ENCODE measurements around the gene KAZN.

The KAZN gene

DNA sequence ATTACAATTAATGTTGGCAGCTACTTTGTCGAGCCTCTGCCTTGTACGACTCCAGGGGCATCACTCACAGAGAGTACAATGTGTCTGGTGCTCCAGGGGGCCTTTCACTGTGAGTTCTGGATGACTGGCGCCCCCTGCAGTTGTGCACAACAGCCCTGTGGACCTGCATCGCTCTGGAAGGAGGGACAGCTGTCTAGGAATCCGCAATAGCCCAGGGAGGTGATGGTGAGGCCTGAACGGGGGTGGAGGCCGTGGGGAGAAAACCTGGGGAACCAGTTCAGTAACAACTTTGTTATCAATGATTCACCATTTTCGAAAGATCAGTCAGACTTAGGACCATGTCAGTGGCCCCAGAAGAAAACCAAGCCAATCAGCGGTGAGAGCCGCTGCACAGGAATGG is 189.1 kb downstream of the KAZN start:
- Mint-ChIP-seq H3K27ac (no peak overlapping the region), H3K36me3 (ENCODE audit: low read depth) (no peaks in the 10 kb centered on the region), H3K27me3 (no peaks in the 10 kb centered on the region), H3K4me1 (ENCODE audit: low read depth) (no peaks in the 10 kb centered on the region), H3K9me3 (no peaks in the 10 kb centered on the region), H3K4me3 (no peak overlapping the region)
- intact Hi-C loops (cut with micrococcal nuclease) = no loop called here

- H3K27ac Mint-ChIP-seq = no peak overlapping the region
- no peaks in the 10 kb centered on the region for H3K27me3 Mint-ChIP-seq
- H3K36me3 Mint-ChIP-seq (ENCODE audit: low read depth) = no peaks in the 10 kb centered on the region
- H3K9me3 Mint-ChIP-seq = no peaks in the 10 kb centered on the region
- no peak overlapping the region for H3K4me3 Mint-ChIP-seq
- H3K4me1 Mint-ChIP-seq (ENCODE audit: low read depth) = no peaks in the 10 kb centered on the region
- intact Hi-C loops (cut with micrococcal nuclease) = no loop called here
Measured at GRCh38 chr1:14788080-14788479, 189.6 kb downstream of the KAZN start.

DNA sequence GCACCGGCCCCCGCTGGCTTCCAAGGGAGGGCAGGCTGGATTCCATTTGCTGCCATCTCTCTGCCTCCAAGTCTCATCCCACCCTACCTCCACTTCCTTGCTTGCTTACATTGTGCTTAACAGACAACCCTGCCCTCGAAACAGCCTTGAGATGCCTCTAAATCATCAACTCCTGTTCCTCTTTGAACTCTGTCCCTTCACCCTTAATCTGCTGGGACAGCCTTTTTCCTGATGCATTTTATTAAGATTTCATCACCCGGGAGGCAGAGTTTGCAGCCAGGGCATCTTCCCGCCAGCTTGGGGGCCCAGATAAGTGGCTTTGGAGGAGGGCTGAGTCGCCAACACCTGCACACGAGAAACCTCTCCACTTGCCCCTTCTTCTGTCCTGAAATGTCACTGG is 192.5 kb downstream of the KAZN start:
- Mint-ChIP-seq H3K9me3 (no peaks in the 10 kb centered on the region), H3K27me3 (no peaks in the 10 kb centered on the region), H3K27ac (no peak overlapping the region), H3K4me3 (no peak overlapping the region), H3K36me3 (ENCODE audit: low read depth) (no peaks in the 10 kb centered on the region), H3K4me1 (ENCODE audit: low read depth) (no peaks in the 10 kb centered on the region)
- intact Hi-C loops (cut with micrococcal nuclease) = no loop called here

DNA sequence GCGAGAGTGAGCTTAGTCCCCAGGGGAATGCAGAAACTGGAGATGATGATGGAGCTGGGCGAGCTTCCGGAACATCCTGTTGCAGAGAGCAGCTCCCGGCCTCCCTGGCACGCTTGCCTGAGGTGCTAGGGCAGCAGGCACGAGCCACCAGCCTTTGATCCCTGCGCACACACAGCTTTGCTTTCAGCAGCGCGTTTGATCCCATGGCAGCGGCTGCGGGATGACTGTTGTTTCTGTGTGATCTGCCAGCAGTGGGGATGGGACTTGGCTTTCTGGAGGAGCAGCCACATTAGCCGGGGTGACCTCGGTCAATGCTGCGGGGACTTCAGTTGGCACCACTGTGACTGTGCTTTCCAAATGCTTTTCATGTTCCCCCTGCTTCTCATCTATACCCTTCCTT is 193.2 kb downstream of the KAZN start:
- no peaks in the 10 kb centered on the region for H3K4me1 Mint-ChIP-seq (ENCODE audit: low read depth)
- H3K9me3 Mint-ChIP-seq = no peaks in the 10 kb centered on the region
- no peak overlapping the region for H3K4me3 Mint-ChIP-seq
- H3K36me3 Mint-ChIP-seq (ENCODE audit: low read depth) = no peaks in the 10 kb centered on the region
- H3K27ac Mint-ChIP-seq = no peak overlapping the region
- no peaks in the 10 kb centered on the region for H3K27me3 Mint-ChIP-seq
- intact Hi-C loops (cut with micrococcal nuclease) = no loop called here

GRCh38 chr1:14794136-14794768 is 195.8 kb downstream of the KAZN start:
- H3K4me1 Mint-ChIP-seq (ENCODE audit: low read depth) = no peaks in the 10 kb centered on the region
- H3K27me3 Mint-ChIP-seq = no peaks in the 10 kb centered on the region
- H3K27ac Mint-ChIP-seq = no peak overlapping the region
- intact Hi-C loops (cut with micrococcal nuclease) = no loop called here
- no peaks in the 10 kb centered on the region for H3K36me3 Mint-ChIP-seq (ENCODE audit: low read depth)
- H3K9me3 Mint-ChIP-seq = no peaks in the 10 kb centered on the region
- H3K4me3 Mint-ChIP-seq = no peak overlapping the region

DNA sequence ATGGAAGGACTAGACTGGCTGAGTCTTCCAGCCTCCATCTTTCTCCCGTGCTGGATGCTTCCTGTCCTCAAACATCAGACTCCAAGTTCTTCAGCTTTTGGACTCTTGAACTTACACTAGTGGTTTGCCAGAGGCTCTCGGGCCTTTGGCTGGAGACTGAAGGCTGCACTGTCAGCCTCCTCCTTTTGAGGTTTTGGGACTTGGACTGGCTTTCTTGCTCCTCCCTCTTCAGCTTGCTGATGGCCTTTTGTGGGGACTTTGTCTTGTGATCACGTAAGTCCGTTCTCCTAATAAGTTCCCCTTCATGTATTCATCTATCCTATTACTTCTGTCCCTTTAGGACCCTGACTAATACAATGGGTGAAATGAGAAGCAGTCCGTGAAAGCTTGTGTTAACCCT is 196.4 kb downstream of the KAZN start:
- H3K27ac Mint-ChIP-seq = no peak overlapping the region
- no peaks in the 10 kb centered on the region for H3K4me1 Mint-ChIP-seq (ENCODE audit: low read depth)
- no peaks in the 10 kb centered on the region for H3K9me3 Mint-ChIP-seq
- H3K4me3 Mint-ChIP-seq = no peak overlapping the region
- H3K27me3 Mint-ChIP-seq = no peaks in the 10 kb centered on the region
- intact Hi-C loops (cut with micrococcal nuclease) = no loop called here
- no peaks in the 10 kb centered on the region for H3K36me3 Mint-ChIP-seq (ENCODE audit: low read depth)

DNA sequence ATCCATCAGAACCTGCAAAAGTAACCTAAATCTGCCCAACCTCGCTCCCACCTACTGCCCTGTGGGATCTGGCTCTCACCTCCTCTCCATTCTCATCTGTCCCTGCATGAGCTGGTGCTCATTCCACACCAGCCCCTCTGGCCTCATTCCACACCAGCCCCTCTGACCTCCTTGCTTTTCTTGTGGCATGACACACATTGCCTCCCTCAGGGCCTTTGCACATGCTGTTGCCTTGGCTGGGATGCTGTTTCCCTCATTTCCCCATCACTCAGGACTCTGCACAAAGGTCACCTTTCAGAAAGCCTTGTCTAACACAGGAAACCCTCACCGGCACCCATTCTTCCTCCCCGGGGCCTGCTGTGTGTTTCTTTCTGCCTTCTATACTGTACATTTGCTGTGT is 197.1 kb downstream of the KAZN start:
- peaks cover under 1% of the 10 kb centered on the region for H3K4me1 Mint-ChIP-seq (ENCODE audit: low read depth)
- intact Hi-C loops (cut with micrococcal nuclease) = no loop called here

GRCh38 chr1:14800014-14800413 is 201.5 kb downstream of the KAZN start:
- Mint-ChIP-seq H3K4me1 (ENCODE audit: low read depth) (peaks cover 5% of the 10 kb centered on the region), H3K4me3 (no peak overlapping the region), H3K27me3 (peaks cover 3% of the 10 kb centered on the region), H3K9me3 (no peaks in the 10 kb centered on the region), H3K27ac (no peak overlapping the region), H3K36me3 (ENCODE audit: low read depth) (no peaks in the 10 kb centered on the region)
- intact Hi-C loops (cut with micrococcal nuclease) = no loop called here

More for the DNA sequence above, 197.1 kb downstream of the KAZN start:
- H3K27ac Mint-ChIP-seq = no peak overlapping the region
- H3K4me3 Mint-ChIP-seq = no peak overlapping the region
- no peaks in the 10 kb centered on the region for H3K27me3 Mint-ChIP-seq
- no peaks in the 10 kb centered on the region for H3K9me3 Mint-ChIP-seq
- H3K36me3 Mint-ChIP-seq (ENCODE audit: low read depth) = no peaks in the 10 kb centered on the region

GRCh38 chr1:14800500-14801076 is 202.1 kb downstream of the KAZN start:
- H3K4me1 Mint-ChIP-seq (ENCODE audit: low read depth) = peaks cover 5% of the 10 kb centered on the region
- H3K36me3 Mint-ChIP-seq (ENCODE audit: low read depth) = no peaks in the 10 kb centered on the region
- H3K27me3 Mint-ChIP-seq = peaks cover 3% of the 10 kb centered on the region
- no peaks in the 10 kb centered on the region for H3K9me3 Mint-ChIP-seq
- H3K27ac Mint-ChIP-seq = no peak overlapping the region
- no peak overlapping the region for H3K4me3 Mint-ChIP-seq
- intact Hi-C loops (cut with micrococcal nuclease) = no loop called here

DNA sequence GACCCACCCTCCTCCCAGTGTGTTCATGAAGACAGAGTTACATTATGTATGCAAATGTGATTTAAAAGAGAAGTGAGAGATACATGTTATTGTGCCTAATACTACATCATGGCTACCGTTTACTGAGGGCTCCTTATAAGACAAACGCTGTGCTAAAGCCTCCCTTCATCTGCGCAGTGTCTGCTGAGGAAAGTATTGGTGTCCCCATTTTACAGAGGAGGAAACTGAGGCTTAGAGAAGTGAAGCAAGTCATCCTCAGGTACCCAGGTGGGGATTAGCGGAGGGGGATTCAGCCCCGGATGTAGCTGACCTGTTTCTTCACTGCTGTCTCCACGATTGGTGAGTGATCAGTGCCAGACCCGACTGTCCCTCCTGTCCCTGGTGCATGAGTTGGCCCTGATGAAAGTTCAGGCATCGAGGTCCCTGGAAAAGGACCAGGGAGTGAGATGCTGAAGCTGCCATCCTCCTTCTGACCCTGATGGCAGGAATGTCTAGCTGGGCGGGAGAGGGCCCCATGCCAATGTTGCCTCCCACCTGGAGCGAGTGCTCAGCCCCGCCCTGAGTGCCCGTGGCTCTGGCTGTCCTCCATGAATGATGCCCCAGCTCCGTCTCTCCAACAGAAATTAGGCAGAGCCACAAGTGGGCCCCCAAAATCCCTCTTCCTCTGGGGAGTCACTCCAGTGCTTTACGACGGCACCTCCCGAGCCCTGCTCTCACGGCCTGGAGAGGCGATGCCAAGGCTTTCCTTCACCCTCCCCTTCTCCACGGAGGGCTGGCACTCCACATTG is 204.7 kb downstream of the KAZN start:
- intact Hi-C loops (cut with micrococcal nuclease) = no loop called here
- Mint-ChIP-seq H3K27me3 (peaks cover 3% of the 10 kb centered on the region), H3K27ac (no peak overlapping the region), H3K36me3 (ENCODE audit: low read depth) (no peaks in the 10 kb centered on the region), H3K9me3 (peaks cover 18% of the 10 kb centered on the region), H3K4me1 (ENCODE audit: low read depth) (peaks cover 5% of the 10 kb centered on the region), H3K4me3 (no peak overlapping the region)

- Mint-ChIP-seq H3K27ac (no peak overlapping the region), H3K36me3 (ENCODE audit: low read depth) (no peaks in the 10 kb centered on the region), H3K27me3 (peaks cover 3% of the 10 kb centered on the region), H3K4me1 (ENCODE audit: low read depth) (peaks cover 5% of the 10 kb centered on the region), H3K4me3 (no peak overlapping the region), H3K9me3 (peaks cover 27% of the 10 kb centered on the region)
- intact Hi-C loops (cut with micrococcal nuclease) = no loop called here
Measured at GRCh38 chr1:14804626-14805025, 206.1 kb downstream of the KAZN start.

- Mint-ChIP-seq H3K9me3 (peaks cover 27% of the 10 kb centered on the region), H3K4me1 (ENCODE audit: low read depth) (no peaks in the 10 kb centered on the region), H3K4me3 (no peak overlapping the region), H3K36me3 (ENCODE audit: low read depth) (no peaks in the 10 kb centered on the region), H3K27ac (no peak overlapping the region), H3K27me3 (peaks cover 2% of the 10 kb centered on the region)
- intact Hi-C loops (cut with micrococcal nuclease) = no loop called here
Measured at GRCh38 chr1:14806772-14807171, 208.3 kb downstream of the KAZN start.

- no peak overlapping the region for H3K4me3 Mint-ChIP-seq
- peaks cover 27% of the 10 kb centered on the region for H3K9me3 Mint-ChIP-seq
- intact Hi-C loops (cut with micrococcal nuclease) = no loop called here
- H3K36me3 Mint-ChIP-seq (ENCODE audit: low read depth) = no peaks in the 10 kb centered on the region
- H3K4me1 Mint-ChIP-seq (ENCODE audit: low read depth) = no peaks in the 10 kb centered on the region
- peaks cover 2% of the 10 kb centered on the region for H3K27me3 Mint-ChIP-seq
- no peak overlapping the region for H3K27ac Mint-ChIP-seq
Measured at GRCh38 chr1:14808768-14809167, 210.3 kb downstream of the KAZN start.

DNA sequence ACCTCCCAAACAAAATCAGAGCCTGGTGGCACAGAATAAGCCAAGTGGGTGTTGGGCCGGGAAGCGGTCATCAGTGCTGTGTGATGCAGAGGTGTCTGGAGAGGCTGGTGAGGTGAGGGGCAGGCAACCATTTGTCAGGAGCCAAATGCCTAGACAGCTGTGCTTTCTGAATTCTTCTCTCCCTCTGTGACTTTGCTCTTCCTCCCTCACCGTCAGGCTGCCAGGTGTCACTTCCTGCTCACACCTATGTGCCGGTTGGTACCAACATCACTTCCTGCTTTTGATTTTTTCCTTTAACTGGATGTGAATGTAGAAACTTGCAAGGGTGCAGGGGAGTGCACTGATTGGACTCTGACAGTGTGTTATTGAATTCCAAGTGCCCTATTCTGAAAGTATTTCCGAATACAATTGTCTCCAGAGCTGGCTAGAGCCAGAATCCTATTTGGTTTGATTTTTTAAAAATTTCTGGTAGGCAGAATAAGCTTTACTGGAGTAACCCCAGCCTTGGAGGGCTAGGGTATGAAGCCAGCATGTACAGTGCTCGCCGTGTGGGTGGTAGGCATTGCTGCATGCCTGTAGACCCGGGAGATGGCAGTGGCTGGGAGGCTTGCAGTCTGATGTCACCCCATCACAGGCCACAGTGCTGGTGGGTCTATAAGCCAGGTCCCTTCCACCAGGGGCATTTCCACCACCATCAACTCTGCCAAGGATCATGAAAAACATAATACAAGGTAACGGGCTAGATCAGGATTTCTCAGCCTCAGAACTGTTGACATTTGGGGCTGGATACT is 210.9 kb downstream of the KAZN start:
- no peak overlapping the region for H3K27ac Mint-ChIP-seq
- H3K27me3 Mint-ChIP-seq = peaks cover 5% of the 10 kb centered on the region
- no peaks in the 10 kb centered on the region for H3K4me1 Mint-ChIP-seq (ENCODE audit: low read depth)
- peaks cover 27% of the 10 kb centered on the region for H3K9me3 Mint-ChIP-seq
- H3K36me3 Mint-ChIP-seq (ENCODE audit: low read depth) = no peaks in the 10 kb centered on the region
- intact Hi-C loops (cut with micrococcal nuclease) = no loop called here
- H3K4me3 Mint-ChIP-seq = no peak overlapping the region
